Loucy (cell line): ENCODE measurements around the gene MMEL1.

Source experiments
- H2AFZ ChIP-seq: fragments of 200-600 bp; sonication (generic); 2 replicates; pipeline ENCODE4 v1.6.0; 2016; ENCODE audit warnings: antibody characterized with exemption, mild to moderate bottlenecking, low read length, moderate library complexity
- H3F3A ChIP-seq: fragments of 200-600 bp; 2 replicates; pipeline ENCODE4 v1.6.0; 2016; ENCODE audit warnings: antibody characterized with exemption, low read depth, mild to moderate bottlenecking
- H3K27me3 ChIP-seq: fragments of 200-600 bp; sonication (generic); 2 replicates; pipeline ENCODE4 v1.6.1; 2014; ENCODE audit warnings: low read length, mild to moderate bottlenecking; ENCODE audit not compliant: insufficient read depth, poor library complexity, severe bottlenecking
- H3K36me3 ChIP-seq: fragments of 200-600 bp; sonication (generic); 2 replicates; pipeline ENCODE4 v1.6.1; 2016; ENCODE audit warnings: low read length; ENCODE audit not compliant: insufficient read depth
- H3K4me1 ChIP-seq: fragments of 200-600 bp; sonication (generic); 2 replicates; pipeline ENCODE4 v1.5.1; 2014; ENCODE audit warnings: low read length, mild to moderate bottlenecking; ENCODE audit not compliant: insufficient read depth, poor library complexity, severe bottlenecking
- H3K4me2 ChIP-seq: fragments of 200-600 bp; sonication (generic); 2 replicates; pipeline ENCODE4 v1.6.0; 2014; ENCODE audit warnings: antibody characterized with exemption, low read length, low read depth, mild to moderate bottlenecking; ENCODE audit not compliant: poor library complexity, severe bottlenecking
- H3K4me3 ChIP-seq: fragments of 200-600 bp; sonication (generic); 2 replicates; pipeline ENCODE4 v1.5.1; 2014; ENCODE audit warnings: low read length, mild to moderate bottlenecking, mixed read lengths; ENCODE audit not compliant: poor library complexity, severe bottlenecking
- H3K79me2 ChIP-seq: fragments of 200-600 bp; sonication (generic); 2 replicates; pipeline ENCODE4 v1.6.1; 2014; ENCODE audit warnings: low read length; ENCODE audit not compliant: insufficient read depth
- H3K9ac ChIP-seq: fragments of 200-600 bp; sonication (generic); 2 replicates; pipeline ENCODE4 v1.6.0; 2014; ENCODE audit warnings: mild to moderate bottlenecking, low read depth, low read length, moderate library complexity; ENCODE audit not compliant: poor library complexity, severe bottlenecking
- H3K9me2 ChIP-seq: fragments of 200-600 bp; sonication (generic); replicated peaks from 2 replicates; pipeline ENCODE4 v1.6.1; 2016; ENCODE audit warnings: low read depth, low read length, mixed read lengths
- H3K9me3 ChIP-seq: fragments of 200-600 bp; sonication (generic); 2 replicates; pipeline ENCODE4 v1.6.1; 2014; ENCODE audit warnings: mild to moderate bottlenecking, antibody characterized with exemption, low read length, low read depth; ENCODE audit not compliant: insufficient read depth
- H4K20me1 ChIP-seq: fragments of 200-600 bp; sonication (generic); 2 replicates; pipeline ENCODE4 v1.6.0; 2014; ENCODE audit warnings: antibody characterized with exemption, low read length, mild to moderate bottlenecking; ENCODE audit not compliant: insufficient read depth, poor library complexity, severe bottlenecking
- EZH2phosphoT487 ChIP-seq: fragments of 200-600 bp; IDR thresholded peaks from 2 replicates; pipeline ENCODE4 v1.6.1; 2018; ENCODE audit warnings: antibody characterized with exemption, mild to moderate bottlenecking, moderate library complexity, borderline replicate concordance
- TF ChIP-seq, protein P1 (sequence below): fragments of 200-600 bp; sonication (generic); conservative IDR thresholded peaks from 2 replicates; pipeline ENCODE4 v1.5.1; 2014; ENCODE audit warnings: mild to moderate bottlenecking, antibody characterized with exemption, low read length

MMEL1 gene

DNA sequence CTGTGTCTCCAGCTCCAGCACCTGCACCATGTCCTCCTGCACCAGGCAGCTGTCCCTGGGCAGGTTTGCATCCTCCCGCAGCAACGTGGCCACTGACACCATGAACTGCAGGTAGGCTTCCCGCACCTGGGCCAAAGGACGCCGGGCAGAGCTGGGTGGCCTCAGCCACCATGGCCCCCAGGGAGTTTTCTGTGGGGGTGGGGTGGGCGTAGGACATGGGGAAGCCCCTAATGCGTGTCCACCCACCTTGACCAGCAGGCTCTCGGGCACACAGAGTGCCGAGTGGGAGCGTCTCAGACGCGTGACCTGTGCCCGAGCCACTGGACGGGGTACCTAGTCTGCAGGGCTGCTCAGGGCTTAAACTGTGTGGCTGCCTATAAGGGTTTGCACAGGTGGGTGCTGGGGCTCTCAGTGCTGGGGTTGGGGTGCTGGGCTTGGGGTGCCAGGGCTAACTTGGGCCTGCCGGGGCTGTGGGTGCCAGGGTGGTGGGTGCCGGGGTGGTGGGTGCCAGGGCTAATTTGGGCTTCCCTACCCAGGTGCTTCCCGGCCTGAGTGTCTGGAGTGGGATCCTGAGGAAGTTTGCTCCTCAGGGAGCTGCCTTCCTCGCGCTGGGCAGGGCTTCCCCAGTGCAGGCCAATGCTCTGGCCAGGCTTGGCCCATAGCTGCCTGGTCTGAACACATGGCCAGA lies 28.5 kb downstream of the MMEL1 start:
- Histone ChIP-seq H4K20me1 (no peaks in the 10 kb centered on the region), H3K4me3 (no peak overlapping the region), H3K79me2 (no peaks in the 10 kb centered on the region), H3K27me3 (no peaks in the 10 kb centered on the region), H3K9me3 (peaks cover 7% of the 10 kb centered on the region; the same call in 1 of the 2 replicates), H3F3A (no peaks in the 10 kb centered on the region), H3K9me2 (no peaks in the 10 kb centered on the region), H3K36me3 (no peaks in the 10 kb centered on the region), H3K4me1 (no peaks in the 10 kb centered on the region), H2AFZ (no peak overlapping the region), H3K9ac (no peak overlapping the region), H3K4me2 (no peak overlapping the region)
- TF ChIP-seq, protein P1, sequence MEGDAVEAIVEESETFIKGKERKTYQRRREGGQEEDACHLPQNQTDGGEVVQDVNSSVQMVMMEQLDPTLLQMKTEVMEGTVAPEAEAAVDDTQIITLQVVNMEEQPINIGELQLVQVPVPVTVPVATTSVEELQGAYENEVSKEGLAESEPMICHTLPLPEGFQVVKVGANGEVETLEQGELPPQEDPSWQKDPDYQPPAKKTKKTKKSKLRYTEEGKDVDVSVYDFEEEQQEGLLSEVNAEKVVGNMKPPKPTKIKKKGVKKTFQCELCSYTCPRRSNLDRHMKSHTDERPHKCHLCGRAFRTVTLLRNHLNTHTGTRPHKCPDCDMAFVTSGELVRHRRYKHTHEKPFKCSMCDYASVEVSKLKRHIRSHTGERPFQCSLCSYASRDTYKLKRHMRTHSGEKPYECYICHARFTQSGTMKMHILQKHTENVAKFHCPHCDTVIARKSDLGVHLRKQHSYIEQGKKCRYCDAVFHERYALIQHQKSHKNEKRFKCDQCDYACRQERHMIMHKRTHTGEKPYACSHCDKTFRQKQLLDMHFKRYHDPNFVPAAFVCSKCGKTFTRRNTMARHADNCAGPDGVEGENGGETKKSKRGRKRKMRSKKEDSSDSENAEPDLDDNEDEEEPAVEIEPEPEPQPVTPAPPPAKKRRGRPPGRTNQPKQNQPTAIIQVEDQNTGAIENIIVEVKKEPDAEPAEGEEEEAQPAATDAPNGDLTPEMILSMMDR = no peak
- TF ChIP-seq EZH2phosphoT487 = no peak

DNA sequence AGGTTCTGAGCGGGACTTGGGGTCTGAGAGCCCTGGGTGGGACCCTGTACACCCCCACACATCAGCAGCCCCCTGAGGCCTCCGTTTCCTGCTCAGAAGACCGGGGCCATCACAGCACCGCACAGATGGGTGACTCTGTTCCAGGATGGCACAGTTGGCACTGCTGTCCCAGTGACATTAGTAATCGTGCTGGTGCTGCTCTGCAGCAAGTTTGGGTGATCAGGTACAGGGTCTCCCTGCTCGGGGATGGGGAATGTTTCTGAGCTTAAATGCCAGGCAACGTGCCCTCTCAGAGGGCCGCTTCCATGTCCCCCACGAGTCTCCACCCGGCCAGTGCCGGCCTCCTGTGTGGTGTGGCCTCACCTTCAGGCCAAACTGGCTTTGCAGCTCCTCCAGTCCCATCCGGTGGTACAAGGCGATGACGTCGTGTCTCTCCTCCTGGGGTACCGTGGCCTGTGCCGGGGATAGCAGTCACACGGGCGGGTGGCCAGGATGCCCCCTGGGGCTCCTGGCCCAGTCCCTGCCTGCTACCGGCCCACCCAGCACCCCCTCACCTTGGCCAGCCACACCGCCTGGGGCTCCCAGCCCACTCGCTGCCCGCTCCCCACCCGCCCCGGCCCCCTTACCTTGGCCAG lies 29.2 kb downstream of the MMEL1 start:
- no peaks in the 10 kb centered on the region for H3K36me3 ChIP-seq
- no peaks in the 10 kb centered on the region for H3F3A ChIP-seq
- H3K9me2 ChIP-seq = no peaks in the 10 kb centered on the region
- H3K27me3 ChIP-seq = no peaks in the 10 kb centered on the region
- no peak overlapping the region for H3K4me3 ChIP-seq
- H4K20me1 ChIP-seq = no peaks in the 10 kb centered on the region
- H3K79me2 ChIP-seq = no peaks in the 10 kb centered on the region
- no peak overlapping the region for H3K9ac ChIP-seq
- H3K4me2 ChIP-seq = no peak overlapping the region
- H2AFZ ChIP-seq = no peak overlapping the region
- H3K9me3 ChIP-seq = peaks cover 7% of the 10 kb centered on the region; the same call in 1 of the 2 replicates
- no peak for TF ChIP-seq EZH2phosphoT487
- TF ChIP-seq, protein P1 = no peak
- H3K4me1 ChIP-seq = no peaks in the 10 kb centered on the region

DNA sequence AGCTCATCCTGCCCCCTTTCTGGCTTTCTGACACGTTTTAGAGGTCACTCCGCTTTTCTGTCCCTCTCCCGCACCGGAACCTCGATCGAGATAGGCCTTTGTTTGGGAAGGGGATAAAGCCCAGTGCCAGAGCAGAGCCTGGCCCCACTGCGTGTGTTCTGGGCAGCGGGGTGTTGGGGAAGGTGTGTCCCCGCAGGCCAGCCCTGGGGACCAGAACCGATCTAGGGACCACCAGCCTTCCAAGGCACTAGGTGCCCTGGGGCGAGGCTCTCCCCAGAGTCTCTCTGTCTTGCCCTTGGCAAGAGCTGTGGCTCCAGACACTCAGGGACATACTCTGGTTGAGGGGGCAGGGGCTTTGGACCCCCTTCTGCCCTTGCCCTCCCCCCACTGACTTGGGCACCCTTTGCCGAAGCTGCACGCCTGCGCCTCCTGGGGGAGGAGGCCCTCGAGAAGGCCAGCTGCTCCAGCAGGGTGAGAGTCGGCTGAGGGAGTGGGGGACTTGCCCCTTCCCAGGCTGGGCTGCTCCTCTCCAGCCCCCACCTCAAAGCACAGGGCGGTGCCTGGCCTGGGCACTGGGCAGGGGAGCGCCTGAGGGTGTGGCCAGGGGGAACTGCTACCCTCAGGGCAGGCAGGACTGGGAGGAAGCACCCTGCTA lies 29.8 kb downstream of the MMEL1 start:
- Histone ChIP-seq H3K9me3 (peaks cover 4% of the 10 kb centered on the region; the same call in 1 of the 2 replicates), H3K4me3 (no peak overlapping the region), H3K4me1 (no peaks in the 10 kb centered on the region), H3K36me3 (no peaks in the 10 kb centered on the region), H4K20me1 (no peaks in the 10 kb centered on the region), H3K9ac (no peak overlapping the region), H3F3A (no peaks in the 10 kb centered on the region), H3K79me2 (no peaks in the 10 kb centered on the region), H3K27me3 (no peaks in the 10 kb centered on the region), H3K9me2 (no peaks in the 10 kb centered on the region), H2AFZ (no peak overlapping the region), H3K4me2 (no peak overlapping the region)
- no peak for TF ChIP-seq EZH2phosphoT487
- TF ChIP-seq, protein P1 = no peak
